Panc1 (cell line): ENCODE results near the gene NUDT15. TPM values are rescaled to one million over a fixed set of nuclear protein-coding genes. Genes with fewer than 3 reads are reported as not detected.

Experiments used
- ATAC-seq: fragments of 200-7000 bp; cut with Tn5 transposase; 2 replicates; pipeline ENCODE4 v1.9.1; 2020; ENCODE audit warnings: mild to moderate bottlenecking, moderate library complexity
- BruUV-seq: library from RNA; stranded (reverse); fragments of 400-500 nt; replicated peaks from 2 replicates; lab custom pipeline; 2021; lab: Mats Ljungman, UMichigan
- CTCF ChIA-PET: fragments of 300-600 bp; sonication (Branson Sonifier 250); formaldehyde crosslinking; loops from one replicate; lab custom pipeline; 2022; ENCODE audit warnings: antibody characterized with exemption; lab: Charles Lee
- POLR2A ChIA-PET: fragments of 300-600 bp; sonication (Branson Sonifier 250); formaldehyde crosslinking; loops from one replicate; lab custom pipeline; 2022; ENCODE audit warnings: antibody characterized with exemption; lab: Charles Lee
- DNase-seq: peaks from one replicate; pipeline ENCODE4 v3.0.0-alpha.2; 2010; ENCODE audit warnings: low read depth, low spot score
- H3K27ac ChIP-seq: 2 replicates; pipeline ENCODE4 v1.5.1; 2011; ENCODE audit warnings: mild to moderate bottlenecking, low read length, inconsistent platforms
- H3K27me3 ChIP-seq: fragments of 200-500 bp; sonication (Bioruptor generic); 2 replicates; pipeline ENCODE4 v1.6.0; 2014; ENCODE audit warnings: low read length, inconsistent platforms; ENCODE audit not compliant: control insufficient read depth, insufficient read depth
- H3K36me3 ChIP-seq: fragments of 200-500 bp; sonication (Bioruptor generic); 2 replicates; pipeline ENCODE4 v1.5.1; 2014; ENCODE audit warnings: inconsistent platforms, mild to moderate bottlenecking, low read length, moderate library complexity; ENCODE audit not compliant: control insufficient read depth, insufficient read depth
- H3K4me1 ChIP-seq: 2 replicates; pipeline ENCODE4 v1.5.1; 2011; ENCODE audit warnings: inconsistent platforms, mild to moderate bottlenecking, low read length, moderate library complexity; ENCODE audit not compliant: control insufficient read depth, insufficient read depth
- H3K4me3 ChIP-seq, 2 experiments: 2 replicates each; pipeline ENCODE4 v1.5.1; 2011 to 2012; ENCODE audit warnings: low read depth in 2 of 2, low read length in 2 of 2, mild to moderate bottlenecking in 2 of 2, inconsistent platforms in 1 of 2, moderate library complexity in 1 of 2
- H3K9me3 ChIP-seq: fragments of 200-500 bp; sonication (Bioruptor generic); 2 replicates; pipeline ENCODE4 v1.5.1; 2014; ENCODE audit warnings: low read depth, mild to moderate bottlenecking, inconsistent platforms, low read length, moderate library complexity; ENCODE audit not compliant: control insufficient read depth, insufficient read depth
- CTCF ChIP-seq: fragments of 450-650 bp; IDR thresholded peaks from 2 replicates; pipeline ENCODE4 v1.5.1; 2017; ENCODE audit warnings: mild to moderate bottlenecking
- POLR2AphosphoS5 ChIP-seq: IDR thresholded peaks from 2 replicates; pipeline ENCODE4 v1.6.1; 2012; ENCODE audit warnings: mild to moderate bottlenecking, low read depth, low read length, moderate library complexity
- REST ChIP-seq, 2 experiments: IDR thresholded peaks; 2 replicates each; pipeline ENCODE4 v1.6.1; 2011 to 2012; ENCODE audit warnings: low read depth in 2 of 2, control low read depth in 1 of 2, low read length in 1 of 2, mild to moderate bottlenecking in 1 of 2, moderate library complexity in 1 of 2; ENCODE audit not compliant: insufficient read depth in 1 of 2
- SIN3A ChIP-seq: IDR thresholded peaks from 2 replicates; pipeline ENCODE4 v1.6.1; 2012; ENCODE audit warnings: low read depth, mild to moderate bottlenecking, low read length, moderate library complexity, borderline replicate concordance; ENCODE audit not compliant: insufficient read depth
- TCF7L2 ChIP-seq: IDR thresholded peaks from 2 replicates; pipeline ENCODE4 v1.6.1; 2011; ENCODE audit warnings: mild to moderate bottlenecking, low read depth, low read length, inconsistent platforms
- in situ Hi-C: cut with HindIII; loops from 2 replicates; pipeline ENCODE4 v1.10.0; 2016; ENCODE audit warnings: low sequenced_read_pairs, low pct_unique_long_range_greater_than_20kb
- intact Hi-C: fragments of 100-400 bp; cut with micrococcal nuclease; formaldehyde crosslinking; loops from one replicate; pipeline ENCODE4 v1.10.0; 2022; ENCODE audit not compliant: unreplicated experiment
- total RNA-seq: library from RNA; stranded (reverse); gene quantifications from one replicate; pipeline ENCODE4 v1.2.1, GENCODE V29; 2021; ENCODE audit not compliant: unreplicated experiment

The NUDT15 gene
- total RNA-seq, 1 experiment from 2014 or later: 18.9 TPM

GRCh38 chr13:48040049-48040448 is 2.5 kb downstream of the NUDT15 start:
- Histone ChIP-seq H3K36me3 (no peaks in the 10 kb centered on the region; the same call in none of the 2 replicates), H3K27ac (no peak overlapping the region), H3K4me1 (peaks cover 8% of the 10 kb centered on the region; the same call in 1 of the 2 replicates), H3K4me3 (no peak overlapping the region), H3K9me3 (no peaks in the 10 kb centered on the region), H3K27me3 (no peaks in the 10 kb centered on the region)
- intact Hi-C loops: no loop called here
- BruUV-seq: no TSS peak
- ATAC-seq (no peak), DNase-seq (no peak)
- TF ChIP-seq POLR2AphosphoS5: no peak
- CTCF ChIA-PET: no interaction called here
- POLR2A ChIA-PET: no interaction called here
- in situ Hi-C loops: no loop called here

GRCh38 chr13:48040896-48041295 is 3.4 kb downstream of the NUDT15 start:
- DNase-seq (no peak), ATAC-seq (no peak)
- in situ Hi-C loops (no loop called here), intact Hi-C loops (no loop called here)
- H3K27me3 ChIP-seq: no peaks in the 10 kb centered on the region
- TF ChIP-seq REST (IDR thresholded peaks at IDR 0.05; ENCODE audit: insufficient read depth in 1 of 2, low read depth in 2 of 2, low read length in 1 of 2) (no peak), CTCF (no peak), TCF7L2 (no peak), SIN3A (no peak), POLR2AphosphoS5 (no peak)
- peaks cover 8% of the 10 kb centered on the region; the same call in 1 of the 2 replicates for H3K4me1 ChIP-seq
- no peaks in the 10 kb centered on the region for H3K9me3 ChIP-seq
- ChIA-PET POLR2A (no interaction called here), CTCF (no interaction called here)
- no peaks in the 10 kb centered on the region; the same call in none of the 2 replicates for H3K36me3 ChIP-seq
- BruUV-seq: no TSS peak
- H3K4me3 ChIP-seq: no peak overlapping the region
- H3K27ac ChIP-seq: no peak overlapping the region

- H3K4me3 ChIP-seq: no peak overlapping the region
- TF ChIP-seq TCF7L2 (no peak), CTCF (no peak), REST (IDR thresholded peaks at IDR 0.05; ENCODE audit: insufficient read depth in 1 of 2, low read depth in 2 of 2, low read length in 1 of 2) (no peak), SIN3A (no peak), POLR2AphosphoS5 (no peak)
- peaks cover 3% of the 10 kb centered on the region; the same call in 1 of the 2 replicates for H3K4me1 ChIP-seq
- DNase-seq (no peak), ATAC-seq (no peak)
- intact Hi-C loops (no loop called here), in situ Hi-C loops (no loop called here)
- BruUV-seq: no TSS peak
- no peak overlapping the region for H3K27ac ChIP-seq
- POLR2A ChIA-PET: no interaction called here
- no peaks in the 10 kb centered on the region; the same call in 1 of the 2 replicates for H3K36me3 ChIP-seq
- H3K27me3 ChIP-seq: no peaks in the 10 kb centered on the region
- no peaks in the 10 kb centered on the region for H3K9me3 ChIP-seq
- CTCF ChIA-PET: no interaction called here
These were observed 5.4 kb downstream of the NUDT15 start for GRCh38 chr13:48042894-48043293.
